ENCODE measurements around the gene PDE1C. TPM values are rescaled to one million over a fixed set of nuclear protein-coding genes. Genes with fewer than 3 reads are reported as not detected.

PDE1C gene
- total RNA-seq, 2 experiments from 2014 or later = not detected

GRCh38 chr7:32116436-32116835 lies 46.2 kb upstream of the PDE1C start:
- no peak for DNase-seq (ENCODE audit: low spot score)
- no peaks in the 10 kb centered on the region for H3K79me2 ChIP-seq (ENCODE audit: insufficient read depth, low read depth, low read length)
- no peaks in the 10 kb centered on the region for H3K9me2 ChIP-seq (ENCODE audit: insufficient read depth, low read length)
- no peaks in the 10 kb centered on the region for H3K9me3 ChIP-seq (ENCODE audit: low read length)
- H3K27ac ChIP-seq (ENCODE audit: low read depth, low read length, poor library complexity, severe bottlenecking) = no peak overlapping the region
- H3K4me3 ChIP-seq (ENCODE audit: low read depth, low read length, poor library complexity, severe bottlenecking) = no peak overlapping the region
- ChIA-PET POLR2A (no interaction called here), CTCF (ENCODE audit: unreplicated experiment) (no interaction called here)
- no peak overlapping the region for H2AFZ ChIP-seq (ENCODE audit: low read length)
- H3K4me1 ChIP-seq (ENCODE audit: insufficient read depth, low read length, poor library complexity, severe bottlenecking) = no peaks in the 10 kb centered on the region
- BruUV-seq (replicated peaks) = no TSS peak
- H3K4me2 ChIP-seq (ENCODE audit: low read length) = no peak overlapping the region
- H3K36me3 ChIP-seq (ENCODE audit: insufficient read depth, low read length) = no peaks in the 10 kb centered on the region
- no peaks in the 10 kb centered on the region for H4K20me1 ChIP-seq (ENCODE audit: insufficient read depth, low read length)
- intact Hi-C loops (cut with micrococcal nuclease; ENCODE audit: unreplicated experiment) = loop anchor here (10.0 kb wide), 1 partner anchor 58 kb away; no protein-coding TSS in a partner anchor
- no peak for TF ChIP-seq CTCF (conservative IDR thresholded peaks at IDR 0.05; ENCODE audit: low read length)
- no peak for TF ChIP-seq EZH2phosphoT487 (IDR thresholded peaks at IDR 0.05; ENCODE audit: borderline replicate concordance, low read depth, low read length)

GRCh38 chr7:32115831-32116230 lies 45.6 kb upstream of the PDE1C start:
- CTCF ChIA-PET (ENCODE audit: unreplicated experiment) = no interaction called here
- BruUV-seq (replicated peaks) = no TSS peak

More at GRCh38 chr7:32115831-32116230, 45.6 kb upstream of the PDE1C start:
- H3K4me3 ChIP-seq (ENCODE audit: low read depth, low read length, poor library complexity, severe bottlenecking) = no peak overlapping the region
- no peaks in the 10 kb centered on the region for H3K79me2 ChIP-seq (ENCODE audit: insufficient read depth, low read depth, low read length)
- H3K27ac ChIP-seq (ENCODE audit: low read depth, low read length, poor library complexity, severe bottlenecking) = no peak overlapping the region
- no peaks in the 10 kb centered on the region for H3K36me3 ChIP-seq (ENCODE audit: insufficient read depth, low read length)
- POLR2A ChIA-PET = no interaction called here
- TF ChIP-seq EZH2phosphoT487 (IDR thresholded peaks at IDR 0.05; ENCODE audit: borderline replicate concordance, low read depth, low read length) (no peak), CTCF (conservative IDR thresholded peaks at IDR 0.05; ENCODE audit: low read length) (no peak)
- no peak for DNase-seq (ENCODE audit: low spot score)
- no peak overlapping the region for H2AFZ ChIP-seq (ENCODE audit: low read length)
- H3K9me2 ChIP-seq (ENCODE audit: insufficient read depth, low read length) = no peaks in the 10 kb centered on the region
- H3K4me2 ChIP-seq (ENCODE audit: low read length) = no peak overlapping the region
- no peaks in the 10 kb centered on the region for H3K4me1 ChIP-seq (ENCODE audit: insufficient read depth, low read length, poor library complexity, severe bottlenecking)
- H4K20me1 ChIP-seq (ENCODE audit: insufficient read depth, low read length) = no peaks in the 10 kb centered on the region
- H3K9me3 ChIP-seq (ENCODE audit: low read length) = no peaks in the 10 kb centered on the region
- intact Hi-C loops (cut with micrococcal nuclease; ENCODE audit: unreplicated experiment) = loop anchor here (10.0 kb wide), 1 partner anchor 59 kb away; no protein-coding TSS in a partner anchor
